HCT116 (cell line): ENCODE measurements around the gene SLC6A6.

Experiments used
- ELF1 ChIP-seq: IDR thresholded peaks from 2 replicates; pipeline ENCODE4 v1.6.1; 2012; ENCODE audit warnings: low read depth, borderline replicate concordance
- EZH2 ChIP-seq: fragments of 200-600 bp; sonication (generic); IDR thresholded peaks from 2 replicates; pipeline ENCODE4 v1.6.1; 2017; ENCODE audit warnings: antibody characterized with exemption, mixed run types
- EZH2phosphoT487 ChIP-seq: fragments of 200-600 bp; IDR thresholded peaks from 2 replicates; pipeline ENCODE4 v1.6.1; 2018; ENCODE audit warnings: antibody characterized with exemption, borderline replicate concordance
- POLR2A ChIP-seq: IDR thresholded peaks from 2 replicates; pipeline ENCODE4 v1.7.0; 2011; ENCODE audit warnings: borderline replicate concordance; ENCODE audit not compliant: insufficient read depth, insufficient read length; ENCODE audit errors: extremely low read depth
- POLR2AphosphoS5 ChIP-seq: IDR thresholded peaks from 2 replicates; pipeline ENCODE4 v1.6.1; 2011; ENCODE audit warnings: mild to moderate bottlenecking, low read depth, low read length, moderate library complexity
- RAD21 ChIP-seq: IDR thresholded peaks from 2 replicates; pipeline ENCODE4 v1.6.1; 2012; ENCODE audit warnings: low read depth, mild to moderate bottlenecking
- SRF ChIP-seq: IDR thresholded peaks from 2 replicates; pipeline ENCODE4 v1.6.1; 2012; ENCODE audit warnings: low read depth
- TCF7L2 ChIP-seq: IDR thresholded peaks from 2 replicates; pipeline ENCODE4 v1.7.0; 2011; ENCODE audit warnings: borderline replicate concordance, inconsistent platforms; ENCODE audit not compliant: insufficient read depth, insufficient read length; ENCODE audit errors: extremely low read depth
- ZFX ChIP-seq: fragments of 450-650 bp; IDR thresholded peaks from 2 replicates; pipeline ENCODE4 v1.6.1; 2017
- TF ChIP-seq, protein P1 (sequence below), 3 experiments: fragments of 200-600 bp in 1 of 3; sonication (generic) in 1 of 3; IDR thresholded peaks in 2 of 3; conservative IDR thresholded peaks in 1 of 3; 2 replicates each; pipeline ENCODE4 v1.5.1; 2012 to 2017; ENCODE audit warnings: low read depth in 2 of 3, low read length in 2 of 3, antibody characterized with exemption in 1 of 3, borderline replicate concordance in 1 of 3, control low read depth in 1 of 3, mild to moderate bottlenecking in 1 of 3, mixed read lengths in 1 of 3, mixed run types in 1 of 3, moderate library complexity in 1 of 3; ENCODE audit not compliant: insufficient read depth in 1 of 3
- TF ChIP-seq, protein P2 (sequence below): IDR thresholded peaks from 2 replicates; pipeline ENCODE4 v1.6.1; 2012; ENCODE audit warnings: low read depth
- TF ChIP-seq, protein P3 (sequence below): IDR thresholded peaks from 2 replicates; pipeline ENCODE4 v1.6.1; 2011; ENCODE audit warnings: mild to moderate bottlenecking, low read length, moderate library complexity; ENCODE audit not compliant: insufficient replicate concordance; ENCODE audit errors: extremely low read depth
- TF ChIP-seq, protein P4 (sequence below): IDR thresholded peaks from 2 replicates; pipeline ENCODE4 v1.6.1; 2012

DNA sequence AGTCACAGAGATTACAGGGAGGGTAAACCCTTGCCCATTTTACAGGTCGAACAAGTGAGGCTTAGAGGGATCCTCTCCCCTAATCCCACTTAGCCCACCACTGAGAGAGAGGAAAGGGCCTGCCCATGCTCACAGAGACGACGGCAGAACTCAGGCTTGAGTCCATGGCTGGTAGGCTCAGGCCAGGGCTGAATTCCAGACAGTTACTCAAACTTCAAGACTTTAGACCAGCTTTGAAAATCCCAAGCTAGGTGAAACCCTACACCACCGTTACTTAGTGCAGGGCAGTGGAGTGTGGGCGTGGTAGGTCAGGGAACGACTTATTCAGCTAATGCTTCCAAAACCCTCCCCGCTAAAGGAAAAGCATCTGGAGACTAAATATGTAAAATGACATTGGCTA is 121.4 kb downstream of the SLC6A6 start:
- TF ChIP-seq, protein P1, sequence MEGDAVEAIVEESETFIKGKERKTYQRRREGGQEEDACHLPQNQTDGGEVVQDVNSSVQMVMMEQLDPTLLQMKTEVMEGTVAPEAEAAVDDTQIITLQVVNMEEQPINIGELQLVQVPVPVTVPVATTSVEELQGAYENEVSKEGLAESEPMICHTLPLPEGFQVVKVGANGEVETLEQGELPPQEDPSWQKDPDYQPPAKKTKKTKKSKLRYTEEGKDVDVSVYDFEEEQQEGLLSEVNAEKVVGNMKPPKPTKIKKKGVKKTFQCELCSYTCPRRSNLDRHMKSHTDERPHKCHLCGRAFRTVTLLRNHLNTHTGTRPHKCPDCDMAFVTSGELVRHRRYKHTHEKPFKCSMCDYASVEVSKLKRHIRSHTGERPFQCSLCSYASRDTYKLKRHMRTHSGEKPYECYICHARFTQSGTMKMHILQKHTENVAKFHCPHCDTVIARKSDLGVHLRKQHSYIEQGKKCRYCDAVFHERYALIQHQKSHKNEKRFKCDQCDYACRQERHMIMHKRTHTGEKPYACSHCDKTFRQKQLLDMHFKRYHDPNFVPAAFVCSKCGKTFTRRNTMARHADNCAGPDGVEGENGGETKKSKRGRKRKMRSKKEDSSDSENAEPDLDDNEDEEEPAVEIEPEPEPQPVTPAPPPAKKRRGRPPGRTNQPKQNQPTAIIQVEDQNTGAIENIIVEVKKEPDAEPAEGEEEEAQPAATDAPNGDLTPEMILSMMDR (IDR thresholded peaks at IDR 0.05 in 2 of 3, conservative IDR thresholded peaks at IDR 0.05 in 1 of 3; ENCODE audit: borderline replicate concordance in 1 of 3, insufficient read depth in 1 of 3, low read depth in 2 of 3, low read length in 2 of 3) = no peak
- TF ChIP-seq, protein P2, sequence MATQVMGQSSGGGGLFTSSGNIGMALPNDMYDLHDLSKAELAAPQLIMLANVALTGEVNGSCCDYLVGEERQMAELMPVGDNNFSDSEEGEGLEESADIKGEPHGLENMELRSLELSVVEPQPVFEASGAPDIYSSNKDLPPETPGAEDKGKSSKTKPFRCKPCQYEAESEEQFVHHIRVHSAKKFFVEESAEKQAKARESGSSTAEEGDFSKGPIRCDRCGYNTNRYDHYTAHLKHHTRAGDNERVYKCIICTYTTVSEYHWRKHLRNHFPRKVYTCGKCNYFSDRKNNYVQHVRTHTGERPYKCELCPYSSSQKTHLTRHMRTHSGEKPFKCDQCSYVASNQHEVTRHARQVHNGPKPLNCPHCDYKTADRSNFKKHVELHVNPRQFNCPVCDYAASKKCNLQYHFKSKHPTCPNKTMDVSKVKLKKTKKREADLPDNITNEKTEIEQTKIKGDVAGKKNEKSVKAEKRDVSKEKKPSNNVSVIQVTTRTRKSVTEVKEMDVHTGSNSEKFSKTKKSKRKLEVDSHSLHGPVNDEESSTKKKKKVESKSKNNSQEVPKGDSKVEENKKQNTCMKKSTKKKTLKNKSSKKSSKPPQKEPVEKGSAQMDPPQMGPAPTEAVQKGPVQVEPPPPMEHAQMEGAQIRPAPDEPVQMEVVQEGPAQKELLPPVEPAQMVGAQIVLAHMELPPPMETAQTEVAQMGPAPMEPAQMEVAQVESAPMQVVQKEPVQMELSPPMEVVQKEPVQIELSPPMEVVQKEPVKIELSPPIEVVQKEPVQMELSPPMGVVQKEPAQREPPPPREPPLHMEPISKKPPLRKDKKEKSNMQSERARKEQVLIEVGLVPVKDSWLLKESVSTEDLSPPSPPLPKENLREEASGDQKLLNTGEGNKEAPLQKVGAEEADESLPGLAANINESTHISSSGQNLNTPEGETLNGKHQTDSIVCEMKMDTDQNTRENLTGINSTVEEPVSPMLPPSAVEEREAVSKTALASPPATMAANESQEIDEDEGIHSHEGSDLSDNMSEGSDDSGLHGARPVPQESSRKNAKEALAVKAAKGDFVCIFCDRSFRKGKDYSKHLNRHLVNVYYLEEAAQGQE = no peak
- no peak for TF ChIP-seq POLR2AphosphoS5
- no peak for TF ChIP-seq EZH2phosphoT487
- TF ChIP-seq, protein P3, sequence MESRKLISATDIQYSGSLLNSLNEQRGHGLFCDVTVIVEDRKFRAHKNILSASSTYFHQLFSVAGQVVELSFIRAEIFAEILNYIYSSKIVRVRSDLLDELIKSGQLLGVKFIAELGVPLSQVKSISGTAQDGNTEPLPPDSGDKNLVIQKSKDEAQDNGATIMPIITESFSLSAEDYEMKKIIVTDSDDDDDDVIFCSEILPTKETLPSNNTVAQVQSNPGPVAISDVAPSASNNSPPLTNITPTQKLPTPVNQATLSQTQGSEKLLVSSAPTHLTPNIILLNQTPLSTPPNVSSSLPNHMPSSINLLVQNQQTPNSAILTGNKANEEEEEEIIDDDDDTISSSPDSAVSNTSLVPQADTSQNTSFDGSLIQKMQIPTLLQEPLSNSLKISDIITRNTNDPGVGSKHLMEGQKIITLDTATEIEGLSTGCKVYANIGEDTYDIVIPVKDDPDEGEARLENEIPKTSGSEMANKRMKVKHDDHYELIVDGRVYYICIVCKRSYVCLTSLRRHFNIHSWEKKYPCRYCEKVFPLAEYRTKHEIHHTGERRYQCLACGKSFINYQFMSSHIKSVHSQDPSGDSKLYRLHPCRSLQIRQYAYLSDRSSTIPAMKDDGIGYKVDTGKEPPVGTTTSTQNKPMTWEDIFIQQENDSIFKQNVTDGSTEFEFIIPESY = no peak
- TF ChIP-seq EZH2 = no peak
- no peak for TF ChIP-seq POLR2A
- no peak for TF ChIP-seq SRF
- no peak for TF ChIP-seq TCF7L2
- TF ChIP-seq, protein P4, sequence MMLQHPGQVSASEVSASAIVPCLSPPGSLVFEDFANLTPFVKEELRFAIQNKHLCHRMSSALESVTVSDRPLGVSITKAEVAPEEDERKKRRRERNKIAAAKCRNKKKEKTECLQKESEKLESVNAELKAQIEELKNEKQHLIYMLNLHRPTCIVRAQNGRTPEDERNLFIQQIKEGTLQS = no peak
- TF ChIP-seq RAD21 = no peak
- no peak for TF ChIP-seq ELF1
- TF ChIP-seq ZFX = no peak
